Upper lobe of left lung (tissue), 6 donors: ENCODE results near the gene SLC7A10. TPM values are rescaled to one million over a fixed set of nuclear protein-coding genes. Genes with fewer than 3 reads are reported as not detected.

Experiments used
- ATAC-seq, 2 donors: fragments of 200-7000 bp; cut with Tn5 transposase; one replicate each; pipeline ENCODE4 v1.9.1; 2022; ENCODE audit warnings: mild to moderate bottlenecking in 2 of 2, moderate library complexity in 2 of 2; ENCODE audit not compliant: low FRiP score in 2 of 2
- DNase-seq, 2 donors: peaks; one replicate each; pipeline ENCODE4 v3.0.0-alpha.2; 2019 to 2020
- H3K27ac ChIP-seq, 4 donors: fragments of 200-600 bp; sonication (generic); one replicate each; pipeline ENCODE4 v1.5.1; 2016 to 2019
- H3K27me3 ChIP-seq, 4 donors: fragments of 200-600 bp; sonication (generic); one replicate each; pipeline ENCODE4 v1.5.1; 2017 to 2019
- H3K36me3 ChIP-seq, 4 donors: fragments of 200-600 bp; sonication (generic); one replicate each; pipeline ENCODE4 v1.5.1; 2016 to 2019
- H3K4me1 ChIP-seq, 4 donors: fragments of 200-600 bp; sonication (generic); one replicate each; pipeline ENCODE4 v1.5.1; 2018 to 2019
- H3K4me3 ChIP-seq, 4 donors: fragments of 200-600 bp; sonication (generic); one replicate each; pipeline ENCODE4 v1.5.1; 2017 to 2019; ENCODE audit warnings: mild to moderate bottlenecking in 2 of 4, moderate library complexity in 1 of 4
- H3K9me3 ChIP-seq, 4 donors: fragments of 200-600 bp; sonication (generic); one replicate each; pipeline ENCODE4 v1.5.1; 2018 to 2019
- CTCF ChIP-seq, 6 experiments: fragments of 450-650 bp in 4 of 6; fragments of 200-600 bp in 2 of 6; sonication (generic) in 2 of 6; IDR thresholded peaks; one replicate each; pipeline ENCODE4 v1.5.1; 2016 to 2019; ENCODE audit warnings: antibody characterized with exemption in 6 of 6
- EP300 ChIP-seq, 4 donors: sonication (generic); formaldehyde crosslinking; IDR thresholded peaks; one replicate each; pipeline ENCODE4 v1.5.1; 2017; ENCODE audit warnings: antibody characterized with exemption in 4 of 4, control low read depth in 2 of 4
- POLR2A ChIP-seq, 4 donors: fragments of 450-650 bp; IDR thresholded peaks; one replicate each; pipeline ENCODE4 v1.5.1; 2016 to 2017; ENCODE audit warnings: antibody characterized with exemption in 4 of 4, mild to moderate bottlenecking in 2 of 4
- POLR2AphosphoS5 ChIP-seq, 2 donors: sonication (generic); formaldehyde crosslinking; IDR thresholded peaks; one replicate each; pipeline ENCODE4 v1.5.1; 2017; ENCODE audit warnings: antibody characterized with exemption in 2 of 2
- WGBS, 2 donors: methylation state at CpG; one replicate each; pipeline ENCODE4 v1.1.5; 2017 to 2018; 5-methylcytosine and 5-hydroxymethylcytosine counted together
- total RNA-seq, 6 donors: library from RNA; depleted of rRNA in 4 of 6; stranded (reverse); fragments of >200 nt in 4 of 6; gene quantifications; one replicate each; pipeline versions ENCODE4 v1.1.0 to v1.2.1, GENCODE V29; 2016 to 2021
- donor health status: DM: no; HTN: no; CAD: no; lungs with moderate emphysema.
- donor health status: DM: no; HTN: yes; CAD: no; lungs with severe emphysema.

SLC7A10 gene
- total RNA-seq, 6 donors from 2014 or later = 0.29 to 2.1 (median 0.47) TPM; not detected in 2

- DNase-seq = no peak
- 64 to 70% methylated on average over 6 to 10 of the region's 14 CpGs for WGBS, 2 donors
- Histone ChIP-seq H3K27me3 (no peaks in the 10 kb centered on the region), H3K36me3 (no peaks in the 10 kb centered on the region), H3K9me3 (no peaks in the 10 kb centered on the region), H3K27ac (peak overlapping the region in 2 of 4 donors; percentile 44 to 77), H3K4me1 (peaks cover 0 to 22% (median 9%) of the 10 kb centered on the region in 4 donors), H3K4me3 (no peak overlapping the region)
- no peak for TF ChIP-seq CTCF (IDR thresholded peaks at IDR 0.05)
- TF ChIP-seq POLR2AphosphoS5 (IDR thresholded peaks at IDR 0.05) = no peak
- TF ChIP-seq POLR2A (IDR thresholded peaks at IDR 0.05) = no peak
- no peak for TF ChIP-seq EP300 (IDR thresholded peaks at IDR 0.05)
- ATAC-seq = peak in 1 of 2 donors; percentile 14
Observed at GRCh38 chr19:33267706-33268105, 42.1 kb upstream of the SLC7A10 start.

- no peaks in the 10 kb centered on the region for H3K9me3 ChIP-seq
- no peak overlapping the region for H3K4me3 ChIP-seq
- H3K36me3 ChIP-seq = no peaks in the 10 kb centered on the region
- no peak for ATAC-seq
- peaks cover 0 to 22% (median 9%) of the 10 kb centered on the region in 4 donors for H3K4me1 ChIP-seq
- no peak overlapping the region for H3K27ac ChIP-seq
- DNase-seq = no peak
- 45 to 60% methylated on average over 12 to 13 of the region's 20 CpGs for WGBS, 2 donors
- no peaks in the 10 kb centered on the region for H3K27me3 ChIP-seq
- TF ChIP-seq POLR2AphosphoS5 (IDR thresholded peaks at IDR 0.05) (no peak), POLR2A (IDR thresholded peaks at IDR 0.05) (no peak), EP300 (IDR thresholded peaks at IDR 0.05) (no peak), CTCF (IDR thresholded peaks at IDR 0.05) (no peak)
Observed at GRCh38 chr19:33266974-33267484, 41.4 kb upstream of the SLC7A10 start.

GRCh38 chr19:33264881-33265445, 39.3 kb upstream of the SLC7A10 start:
- Histone ChIP-seq H3K9me3 (no peaks in the 10 kb centered on the region), H3K27me3 (no peaks in the 10 kb centered on the region), H3K36me3 (no peaks in the 10 kb centered on the region), H3K27ac (no peak overlapping the region), H3K4me3 (no peak overlapping the region), H3K4me1 (peaks cover 7 to 36% (median 19%) of the 10 kb centered on the region in 4 donors)
- 87 to 88% methylated on average over 10 to 14 of the region's 14 CpGs for WGBS, 2 donors
- TF ChIP-seq CTCF (IDR thresholded peaks at IDR 0.05) = no peak
- no peak for TF ChIP-seq POLR2AphosphoS5 (IDR thresholded peaks at IDR 0.05)
- no peak for TF ChIP-seq EP300 (IDR thresholded peaks at IDR 0.05)
- no peak for TF ChIP-seq POLR2A (IDR thresholded peaks at IDR 0.05)
- peak in 1 of 2 donors; percentile 36 for DNase-seq
- no peak for ATAC-seq

- Histone ChIP-seq H3K9me3 (no peaks in the 10 kb centered on the region), H3K27ac (no peak overlapping the region), H3K27me3 (no peaks in the 10 kb centered on the region), H3K4me3 (no peak overlapping the region), H3K36me3 (no peaks in the 10 kb centered on the region), H3K4me1 (peaks cover 7 to 31% (median 16%) of the 10 kb centered on the region in 4 donors)
- no peak for TF ChIP-seq EP300 (IDR thresholded peaks at IDR 0.05)
- TF ChIP-seq POLR2A (IDR thresholded peaks at IDR 0.05) = no peak
- no peak for TF ChIP-seq POLR2AphosphoS5 (IDR thresholded peaks at IDR 0.05)
- WGBS, 2 donors = 72 to 79% methylated on average over 25 of the region's 25 CpGs
- no peak for ATAC-seq
- DNase-seq = peak in 1 of 2 donors; percentile 43
Observed at GRCh38 chr19:33263325-33264023, 37.8 kb upstream of the SLC7A10 start.

GRCh38 chr19:33261511-33262189, 36.0 kb upstream of the SLC7A10 start:
- DNase-seq (peak; percentile 41 to 50), ATAC-seq (peak; percentile 35 to 58)
- 67 to 75% methylated on average over 2 to 8 of the region's 14 CpGs for WGBS, 2 donors
- no peaks in the 10 kb centered on the region for H3K27me3 ChIP-seq
- H3K4me3 ChIP-seq = no peak overlapping the region
- peak overlapping the region in 2 of 4 donors; percentile 69 to 77 for H3K27ac ChIP-seq
- H3K36me3 ChIP-seq = no peaks in the 10 kb centered on the region
- TF ChIP-seq CTCF (IDR thresholded peaks at IDR 0.05) = no peak
- peak in 1 of 4 donors; percentile 15 for TF ChIP-seq POLR2A (IDR thresholded peaks at IDR 0.05)
- H3K9me3 ChIP-seq = peaks cover 0 to 7% (median 0%) of the 10 kb centered on the region in 4 donors
- peaks cover 4 to 16% (median 11%) of the 10 kb centered on the region in 4 donors for H3K4me1 ChIP-seq
